Measurements from ENCODE around the gene PADI3. TPM values are rescaled to one million over a fixed set of nuclear protein-coding genes. Genes with fewer than 3 reads are reported as not detected.
A peak's percentile ranks its signal among the peaks of the same experiment; 100 is the strongest.
"Not testable (repeated sequence)": the region's sequence is repeated elsewhere in the genome, so short reads cannot be mapped to it uniquely, and the experiment has no call there.

The PADI3 gene
- total RNA-seq, 1 donor from 2014 or later = 0.72 TPM

DNA sequence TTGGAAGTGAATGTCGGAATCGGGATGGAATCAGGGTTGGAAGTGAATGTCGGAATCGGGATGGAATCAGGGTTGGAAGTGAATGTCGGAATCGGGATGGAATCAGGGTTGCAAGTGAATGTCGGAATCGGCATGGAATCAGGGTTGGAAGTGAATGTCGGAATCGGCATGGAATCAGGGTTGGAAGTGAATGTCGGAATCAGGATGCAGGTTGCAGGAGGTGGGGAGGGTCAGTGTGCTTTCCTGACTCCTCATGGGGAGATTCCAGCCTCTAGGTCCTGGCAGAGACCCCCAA, 7.2 kb upstream of the PADI3 start:
- not testable (repeated sequence) for DNase-seq (ENCODE audit: low spot score)

DNA sequence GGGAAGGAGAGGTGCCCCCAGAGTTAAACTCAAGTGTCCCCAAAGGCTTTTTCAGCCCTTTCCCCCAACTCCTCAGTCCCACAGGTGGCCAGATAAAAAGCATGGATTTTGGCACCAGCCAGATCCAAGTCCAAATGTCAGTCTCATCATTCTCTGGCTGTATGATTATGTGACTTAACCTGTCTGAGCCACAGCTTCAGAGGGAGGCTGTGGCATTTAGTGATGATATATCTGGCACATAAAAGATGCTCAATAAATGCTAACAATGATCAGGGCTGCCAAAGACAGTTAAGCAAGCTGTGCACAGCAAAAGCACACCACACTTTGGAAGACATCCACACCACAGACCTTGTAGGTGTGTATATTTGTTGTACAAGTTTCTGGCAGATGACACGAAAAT, 5.6 kb upstream of the PADI3 start:
- no peak for DNase-seq (ENCODE audit: low spot score)

GRCh38 chr1:17244821-17245740, 3.8 kb upstream of the PADI3 start:
- DNase-seq (ENCODE audit: low spot score) = no peak

DNA sequence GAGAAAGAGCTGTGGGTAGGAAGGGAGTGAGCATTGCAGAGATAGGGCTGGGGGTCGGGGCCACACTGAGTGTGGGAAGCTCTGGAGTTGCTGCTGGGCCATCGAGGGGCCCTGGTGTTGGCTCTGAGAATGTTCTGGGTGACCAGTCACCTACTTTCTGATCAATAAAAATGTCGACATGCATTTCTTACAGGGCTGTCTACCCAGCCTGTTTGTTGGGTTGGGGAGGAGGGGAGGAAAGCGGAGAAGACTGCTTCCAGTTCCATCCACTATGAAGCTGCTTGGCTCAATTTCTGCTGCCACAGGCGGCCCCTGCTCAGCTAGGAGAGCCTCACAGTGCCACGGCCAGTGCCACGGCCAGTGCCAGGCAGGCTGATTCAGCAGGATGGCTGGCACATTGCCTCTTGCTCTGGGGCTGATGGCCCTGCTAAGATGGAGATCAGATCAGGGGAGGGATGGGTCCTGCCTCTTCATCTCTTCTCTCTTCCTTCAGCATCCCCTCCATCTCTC, 3.0 kb upstream of the PADI3 start:
- no peak for DNase-seq (ENCODE audit: low spot score)

- DNase-seq (ENCODE audit: low spot score) = no peak
Measured at GRCh38 chr1:17246971-17247370, 1.9 kb upstream of the PADI3 start.

DNA sequence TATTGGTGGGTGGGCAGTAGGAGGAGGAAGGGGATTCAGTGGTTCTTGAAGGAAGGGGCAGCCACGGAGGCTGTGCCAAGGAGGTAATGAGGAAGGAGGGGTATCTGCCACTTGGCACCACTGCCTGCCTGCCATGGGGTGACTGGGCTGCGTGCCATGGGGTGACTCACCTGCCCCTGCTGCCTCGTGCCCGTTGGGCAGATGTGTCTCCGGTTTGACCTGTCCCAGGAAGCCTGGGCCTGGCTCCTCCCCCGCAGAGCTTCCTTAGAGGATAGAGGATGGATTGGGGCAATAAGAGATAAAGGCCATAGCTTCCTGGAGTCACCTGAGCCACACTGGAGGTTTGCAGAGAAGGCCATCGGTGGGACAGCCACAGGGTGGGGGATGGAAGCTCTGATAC, 1.7 kb downstream of the PADI3 start:
- peak; percentile 85 for DNase-seq (ENCODE audit: low spot score)

DNA sequence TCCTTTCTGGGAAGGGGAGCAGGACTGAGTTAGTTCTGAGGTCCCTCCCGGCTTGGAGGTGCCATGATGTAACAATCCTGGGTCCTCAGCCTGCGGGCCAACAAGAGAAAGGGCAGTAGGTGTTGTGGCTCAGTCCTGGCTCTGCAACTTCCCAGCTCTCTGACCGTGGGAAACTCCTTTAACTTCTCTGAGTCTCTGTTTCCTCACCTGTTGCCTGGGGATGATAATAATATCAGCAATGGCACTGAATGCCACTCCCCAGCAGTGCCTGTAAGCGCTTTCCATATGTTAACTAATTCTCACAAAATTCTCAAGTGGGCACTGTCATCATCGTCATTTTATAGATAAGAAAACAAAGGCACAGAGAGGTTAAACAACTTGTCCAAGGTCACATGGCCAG, 2.3 kb downstream of the PADI3 start:
- DNase-seq (ENCODE audit: low spot score) = no peak

DNA sequence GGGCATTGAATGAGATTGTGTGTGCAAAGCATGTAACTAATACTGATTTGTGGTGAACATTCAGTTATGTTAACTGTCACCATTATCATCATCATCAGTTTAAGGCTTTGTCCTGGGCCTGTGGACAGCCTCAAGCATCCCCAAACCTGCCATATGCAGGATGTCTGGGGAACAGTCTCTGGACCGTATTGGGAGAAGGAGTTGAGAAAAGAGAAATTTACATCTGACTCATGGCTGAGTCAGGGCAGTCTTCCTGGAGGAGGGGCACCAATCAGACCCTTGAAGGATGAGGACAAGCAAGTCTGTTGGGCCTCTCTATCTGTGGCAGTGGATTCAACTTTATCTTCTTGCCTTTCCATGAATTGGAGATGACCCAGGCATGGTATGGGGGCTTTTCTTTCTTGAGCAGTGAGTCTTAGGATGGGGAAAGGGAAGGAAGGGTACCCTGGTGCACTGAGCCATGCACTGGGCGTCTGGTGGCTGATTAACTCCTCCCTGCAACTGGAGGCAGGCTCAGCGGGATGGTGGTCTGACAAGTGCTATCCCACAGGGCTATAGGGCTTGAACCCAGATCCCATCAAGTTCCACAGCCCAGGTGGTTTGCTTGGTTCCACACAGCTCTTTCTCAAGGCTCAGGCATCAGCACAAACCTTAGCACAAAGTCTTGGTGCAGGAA, 2.9 kb downstream of the PADI3 start:
- no peak for DNase-seq (ENCODE audit: low spot score)

DNA sequence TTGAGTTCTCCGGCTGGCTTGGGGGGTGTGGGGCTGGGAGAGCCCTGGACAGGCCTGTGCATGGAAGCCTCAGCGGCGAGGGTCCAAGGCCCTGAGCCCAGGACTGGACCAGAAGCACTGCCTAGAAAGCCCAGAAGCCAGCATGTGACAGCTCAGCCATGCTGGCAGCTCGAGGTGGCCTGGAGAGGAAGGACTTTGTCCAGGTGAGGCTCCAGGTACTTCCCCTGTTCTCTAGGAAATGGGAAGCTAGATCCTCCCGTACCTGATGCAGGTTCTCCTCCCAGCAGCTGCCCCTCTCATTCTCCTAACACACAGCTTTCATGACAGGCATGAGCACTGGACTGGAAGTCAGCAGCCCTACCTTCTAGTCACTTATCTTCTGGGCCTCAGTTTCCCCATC, 6.4 kb downstream of the PADI3 start:
- no peak for DNase-seq (ENCODE audit: low spot score)

GRCh38 chr1:17258116-17258757, 9.3 kb downstream of the PADI3 start:
- DNase-seq (ENCODE audit: low spot score) = no peak

GRCh38 chr1:17258758-17259130, 9.8 kb downstream of the PADI3 start:
- no peak for DNase-seq (ENCODE audit: low spot score)

DNA sequence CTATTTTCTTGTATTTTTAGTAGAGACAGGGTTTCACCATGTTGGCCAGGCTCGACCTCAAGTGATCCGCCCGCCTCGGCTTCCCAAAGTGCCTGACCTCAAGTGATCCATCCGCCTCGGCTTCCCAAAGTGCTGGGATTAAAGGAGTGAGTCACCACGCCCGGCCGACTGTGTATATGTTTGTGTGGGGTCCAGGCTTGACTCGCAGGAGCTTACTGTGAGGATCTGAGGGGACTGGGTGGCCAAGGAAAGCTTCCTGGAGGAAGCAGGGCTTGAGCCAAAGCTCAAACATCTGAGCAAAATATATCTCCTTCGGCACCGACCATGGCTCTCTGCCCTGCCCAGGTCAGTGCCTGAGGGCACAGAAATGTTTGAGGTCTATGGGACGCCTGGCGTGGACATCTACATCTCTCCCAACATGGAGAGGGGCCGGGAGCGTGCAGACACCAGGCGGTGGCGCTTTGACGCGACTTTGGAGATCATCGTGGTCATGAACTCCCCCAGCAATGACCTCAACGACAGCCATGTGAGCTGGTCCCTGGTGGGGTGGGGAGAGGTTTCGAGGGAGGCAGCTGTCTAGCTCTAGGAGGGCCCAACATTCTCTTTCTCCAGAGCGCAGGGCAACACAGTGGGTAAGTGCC, 10.5 kb downstream of the PADI3 start:
- DNase-seq (ENCODE audit: low spot score) = no peak

DNA sequence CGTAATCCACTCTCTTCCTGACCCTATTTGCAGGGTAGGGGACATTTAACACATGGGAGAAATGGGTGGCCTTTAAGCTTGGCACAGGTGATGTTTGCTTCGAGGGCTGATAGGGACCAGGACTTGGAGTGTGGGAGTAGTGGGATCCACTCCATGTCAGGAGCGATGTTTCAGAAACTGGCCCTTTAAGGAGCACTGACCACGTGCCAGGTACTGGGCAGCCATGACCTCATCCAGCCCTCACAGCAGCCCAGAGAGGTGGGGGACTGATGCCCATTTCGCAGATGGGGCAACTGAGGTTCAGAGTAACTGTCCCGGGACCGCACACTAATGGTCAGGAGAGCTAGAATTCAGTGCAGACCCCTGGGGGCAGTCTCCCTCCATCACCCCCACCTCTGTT, 11.4 kb downstream of the PADI3 start:
- no peak for DNase-seq (ENCODE audit: low spot score)

DNA sequence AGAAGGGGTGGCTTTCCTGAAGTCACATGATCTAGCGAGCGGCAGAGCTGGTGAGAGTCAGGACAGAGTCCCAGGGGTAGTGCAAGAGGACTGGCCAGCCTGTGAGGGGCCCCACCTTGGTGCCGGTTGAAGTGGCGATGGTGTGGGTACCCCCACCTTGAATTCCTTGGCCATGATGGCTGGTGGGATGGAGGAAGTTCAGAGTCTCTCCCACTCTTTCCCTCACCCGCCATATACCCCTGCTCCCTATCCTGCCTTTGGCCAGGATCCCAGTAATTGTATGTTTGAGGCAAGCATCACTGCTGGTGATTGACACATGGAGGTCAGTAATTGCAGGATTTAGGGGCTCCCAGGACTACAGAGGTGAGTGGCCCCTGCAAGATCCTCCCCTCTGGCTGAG, 11.8 kb downstream of the PADI3 start:
- DNase-seq (ENCODE audit: low spot score) = no peak

GRCh38 chr1:17263936-17264335, 15.0 kb downstream of the PADI3 start:
- no peak for DNase-seq (ENCODE audit: low spot score)

DNA sequence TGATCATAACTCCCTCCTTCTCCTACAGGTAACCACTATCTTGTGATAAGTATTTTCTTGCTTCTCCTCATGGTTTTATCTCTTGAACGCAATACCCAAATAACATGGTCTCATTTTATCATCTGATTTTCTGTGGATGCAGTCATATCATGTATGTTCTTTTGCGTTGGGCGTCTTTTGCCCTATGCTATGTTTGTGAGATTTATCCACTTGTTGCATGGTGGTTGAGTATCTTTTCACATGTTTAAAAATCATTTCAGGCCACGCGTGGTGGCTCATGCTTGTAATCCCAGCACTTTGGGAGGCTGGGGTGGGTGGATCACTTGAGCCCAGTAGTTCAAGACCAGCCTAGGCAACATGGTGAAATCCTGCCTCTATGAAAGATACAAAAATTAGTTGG, 15.6 kb downstream of the PADI3 start:
- no peak for DNase-seq (ENCODE audit: low spot score)

GRCh38 chr1:17265162-17265561, 16.3 kb downstream of the PADI3 start:
- DNase-seq (ENCODE audit: low spot score) = no peak

DNA sequence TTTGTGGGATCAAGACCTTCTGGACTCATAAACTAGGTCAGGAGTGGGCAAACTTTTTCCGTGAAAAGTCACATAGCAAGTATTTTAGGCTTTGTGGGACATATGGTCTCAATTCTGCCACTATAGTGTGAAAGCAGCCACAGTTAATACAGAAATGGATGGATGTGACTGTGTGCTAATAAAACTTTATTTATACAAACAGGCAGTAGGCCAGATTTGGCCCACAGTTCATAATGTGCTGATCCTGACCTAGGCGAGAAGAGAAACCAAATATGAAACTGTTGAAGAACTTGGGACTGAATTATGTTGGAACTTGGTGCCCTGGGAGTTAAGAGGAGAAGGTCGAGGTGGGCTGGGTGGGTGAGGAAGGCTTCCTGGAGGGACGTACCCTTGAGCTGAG, 17.1 kb downstream of the PADI3 start:
- DNase-seq (ENCODE audit: low spot score) = no peak

DNA sequence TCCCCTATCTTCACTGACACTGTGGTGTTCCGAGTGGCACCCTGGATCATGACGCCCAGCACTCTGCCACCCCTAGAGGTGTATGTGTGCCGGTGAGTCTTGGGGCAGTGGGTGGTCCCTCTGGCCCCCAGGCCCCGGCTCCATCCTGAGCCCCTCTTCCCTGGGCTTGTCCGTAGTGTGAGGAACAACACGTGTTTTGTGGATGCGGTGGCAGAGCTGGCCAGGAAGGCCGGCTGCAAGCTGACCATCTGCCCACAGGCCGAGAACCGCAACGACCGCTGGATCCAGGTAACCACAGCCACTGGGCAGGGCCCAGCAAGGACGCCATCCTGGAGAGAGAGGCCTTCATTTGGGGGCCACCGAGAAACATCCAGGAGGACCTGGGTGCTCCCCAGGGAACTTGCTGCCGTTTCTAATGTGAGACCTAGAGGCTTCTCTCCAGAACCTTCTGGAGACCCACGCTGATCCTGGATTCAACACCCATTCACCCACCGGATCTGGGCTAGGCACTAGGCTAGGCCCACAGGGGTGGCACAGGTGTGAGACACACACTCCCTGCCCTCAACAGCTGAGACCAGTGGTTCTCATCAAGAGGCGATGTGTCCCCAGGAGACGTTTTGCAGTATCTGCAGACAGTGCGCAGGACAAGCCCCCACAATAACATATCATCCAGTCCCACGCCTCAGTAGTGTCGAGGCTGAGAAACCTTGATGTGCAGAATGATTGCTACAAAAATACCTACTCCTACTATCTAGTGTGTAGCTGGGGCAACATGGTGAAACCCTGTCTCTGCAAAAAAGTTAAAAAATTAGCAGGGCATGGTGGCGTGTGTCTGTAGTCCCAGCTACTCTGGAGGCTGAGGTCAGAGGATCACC, 22.2 kb downstream of the PADI3 start:
- DNase-seq (ENCODE audit: low spot score) = no peak

- no peak for DNase-seq (ENCODE audit: low spot score)
Measured at GRCh38 chr1:17272066-17272465, 23.2 kb downstream of the PADI3 start.

GRCh38 chr1:17272646-17273045, 23.7 kb downstream of the PADI3 start:
- no peak for DNase-seq (ENCODE audit: low spot score)
